CD8-positive, alpha-beta memory T cell (primary cell): Measurements from ENCODE around the gene NTRK3. TPM values are rescaled to one million over a fixed set of nuclear protein-coding genes. Genes with fewer than 3 reads are reported as not detected.

Experiments used
- CTCF ChIA-PET: fragments of 350-600 bp; sonication (Branson Sonifier 250); formaldehyde crosslinking; loops from one replicate; lab custom pipeline; 2021; ENCODE audit warnings: antibody characterized with exemption; lab: Charles Lee
- POLR2A ChIA-PET: fragments of 350-600 bp; sonication (Branson Sonifier 250); formaldehyde crosslinking; loops from one replicate; lab custom pipeline; 2021; ENCODE audit warnings: antibody characterized with exemption; lab: Charles Lee
- DNase-seq, 5 donors: peaks; one replicate each; pipeline versions ENCODE4 v3.0.0 to v3.0.0-alpha.2; 2020 to 2022; ENCODE audit warnings: mixed read lengths in 1 of 5
- H3K27ac ChIP-seq: one replicate; pipeline ENCODE4 v1.7.0; 2013; ENCODE audit warnings: low read depth, mild to moderate bottlenecking, low read length, moderate library complexity
- H3K27me3 ChIP-seq: 2 replicates; pipeline ENCODE4 v1.7.0; 2013; ENCODE audit warnings: low read length, mild to moderate bottlenecking; ENCODE audit not compliant: insufficient read depth, poor library complexity, severe bottlenecking
- H3K36me3 ChIP-seq: 2 replicates; pipeline ENCODE4 v1.7.0; 2013; ENCODE audit warnings: mild to moderate bottlenecking, low read length, moderate library complexity; ENCODE audit not compliant: insufficient read depth
- H3K4me1 ChIP-seq: 2 replicates; pipeline ENCODE4 v1.7.0; 2013; ENCODE audit warnings: mild to moderate bottlenecking, low read length, moderate library complexity; ENCODE audit not compliant: insufficient read depth
- H3K4me3 ChIP-seq: 2 replicates; pipeline ENCODE4 v1.7.0; 2013; ENCODE audit warnings: mild to moderate bottlenecking, low read length
- H3K9me3 ChIP-seq: 2 replicates; pipeline ENCODE4 v1.7.0; 2013; ENCODE audit warnings: mild to moderate bottlenecking, low read length
- H3K27ac Mint-ChIP-seq, 8 donors: one replicate each; pipeline ENCODE4 v1.8.0; 2020 to 2021; ENCODE audit warnings: mixed read lengths in 8 of 8, mild to moderate bottlenecking in 6 of 8, inconsistent platforms in 3 of 8, moderate library complexity in 3 of 8
- H3K27me3 Mint-ChIP-seq, 2 donors: one replicate each; pipeline ENCODE4 v1.8.0; 2020 to 2021; ENCODE audit warnings: mixed read lengths in 2 of 2, mild to moderate bottlenecking in 1 of 2, moderate library complexity in 1 of 2
- H3K36me3 Mint-ChIP-seq, 3 donors: one replicate each; pipeline ENCODE4 v1.8.0; 2020 to 2021; ENCODE audit warnings: mixed read lengths in 3 of 3, inconsistent platforms in 1 of 3, mild to moderate bottlenecking in 1 of 3
- H3K4me1 Mint-ChIP-seq, 3 donors: one replicate each; pipeline ENCODE4 v1.8.0; 2020 to 2021; ENCODE audit warnings: mixed read lengths in 3 of 3, inconsistent platforms in 1 of 3, mild to moderate bottlenecking in 1 of 3
- H3K4me3 Mint-ChIP-seq, 7 donors: one replicate each; pipeline ENCODE4 v1.8.0; 2020 to 2021; ENCODE audit warnings: mixed read lengths in 7 of 7, mild to moderate bottlenecking in 6 of 7, moderate library complexity in 4 of 7, inconsistent platforms in 2 of 7
- H3K9me3 Mint-ChIP-seq, 5 donors: one replicate each; pipeline ENCODE4 v1.8.0; 2020 to 2022; ENCODE audit warnings: mixed read lengths in 5 of 5, mild to moderate bottlenecking in 3 of 5, moderate library complexity in 2 of 5, inconsistent platforms in 1 of 5
- polyA plus RNA-seq: library from polyadenylated mRNA; unstranded; fragments of 300-500 nt; fragmentation: Illumina TruSeq; gene quantifications from one replicate; pipeline ENCODE4 v1.2.3, GENCODE V29; 2021
- total RNA-seq, 2 experiments: library from RNA; stranded (reverse); gene quantifications; one replicate each; pipeline ENCODE4 v1.2.3, GENCODE V29; 2021

Gene NTRK3
- total and polyA plus RNA-seq, 3 experiments from 2014 or later = 0.26 to 0.29 TPM; not detected in 1

DNA sequence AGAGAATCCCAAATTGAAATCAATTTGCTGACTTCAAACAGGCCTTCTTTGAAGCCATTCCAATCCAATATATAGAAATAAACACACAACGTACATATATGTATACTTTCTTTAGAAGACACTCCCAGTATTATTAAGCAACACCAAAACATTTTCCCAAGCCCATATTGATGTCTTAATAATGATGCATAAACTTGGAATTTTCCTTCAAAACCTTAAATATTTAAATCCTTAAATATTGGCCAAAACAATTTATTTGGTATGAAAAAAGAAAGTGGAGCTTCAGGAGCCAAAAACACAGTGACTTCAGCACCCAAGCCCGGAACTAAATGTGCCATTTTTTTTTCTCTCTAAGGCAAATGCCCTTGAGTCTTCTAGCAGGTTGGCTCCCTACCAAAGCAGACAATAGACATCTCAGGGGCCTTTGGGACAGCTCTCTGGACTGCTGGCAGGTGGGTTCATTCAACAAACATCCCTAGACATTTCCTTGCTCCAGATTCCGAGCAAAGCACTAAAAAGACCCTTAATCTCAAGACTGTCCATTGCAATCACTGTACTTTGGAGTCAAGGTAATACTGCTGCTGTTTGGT lies 384.7 kb downstream of the NTRK3 start:
- DNase-seq = no peak
- Histone ChIP-seq H3K27ac (no peak overlapping the region), H3K27me3 (no peaks in the 10 kb centered on the region), H3K36me3 (no peaks in the 10 kb centered on the region), H3K4me3 (no peak overlapping the region), H3K4me1 (no peaks in the 10 kb centered on the region), H3K9me3 (no peaks in the 10 kb centered on the region)
- no peak overlapping the region for H3K27ac Mint-ChIP-seq
- no peaks in the 10 kb centered on the region for H3K27me3 Mint-ChIP-seq
- H3K36me3 Mint-ChIP-seq = no peaks in the 10 kb centered on the region
- ChIA-PET POLR2A (no interaction called here), CTCF (no interaction called here)
- H3K9me3 Mint-ChIP-seq = peaks cover 0 to 2% (median 0%) of the 10 kb centered on the region in 5 donors
- no peak overlapping the region for H3K4me3 Mint-ChIP-seq
- no peaks in the 10 kb centered on the region for H3K4me1 Mint-ChIP-seq

DNA sequence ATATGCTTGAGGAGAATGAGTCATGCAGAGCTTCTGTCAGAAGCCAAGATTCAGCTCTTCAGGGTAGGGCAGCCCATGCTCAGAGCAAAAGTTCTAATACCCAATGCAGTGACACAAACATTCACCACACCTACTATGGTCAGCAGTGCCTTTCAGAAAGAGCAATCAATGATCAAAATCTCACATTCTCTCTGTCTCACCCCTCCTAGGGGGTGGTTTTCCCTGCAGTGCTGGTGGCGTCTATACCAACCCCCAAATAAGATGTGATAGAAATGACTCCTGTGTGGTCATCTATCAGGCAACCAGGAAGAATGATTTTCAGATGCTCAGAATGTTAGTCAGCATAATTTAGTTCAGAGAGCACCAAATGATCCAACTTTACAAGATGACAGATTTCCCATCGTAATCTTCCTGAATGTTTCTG lies 385.3 kb downstream of the NTRK3 start:
- Mint-ChIP-seq H3K9me3 (peaks cover 0 to 2% (median 0%) of the 10 kb centered on the region in 5 donors), H3K27ac (no peak overlapping the region), H3K36me3 (no peaks in the 10 kb centered on the region), H3K27me3 (no peaks in the 10 kb centered on the region), H3K4me3 (no peak overlapping the region), H3K4me1 (no peaks in the 10 kb centered on the region)
- ChIA-PET POLR2A (no interaction called here), CTCF (no interaction called here)
- H3K27me3 ChIP-seq = no peaks in the 10 kb centered on the region
- no peak overlapping the region for H3K27ac ChIP-seq
- no peaks in the 10 kb centered on the region for H3K4me1 ChIP-seq
- no peak for DNase-seq
- H3K4me3 ChIP-seq = no peak overlapping the region
- H3K36me3 ChIP-seq = no peaks in the 10 kb centered on the region
- H3K9me3 ChIP-seq = no peaks in the 10 kb centered on the region

- no peak overlapping the region for H3K4me3 ChIP-seq
- Mint-ChIP-seq H3K9me3 (peaks cover 0 to 1% (median 0%) of the 10 kb centered on the region in 5 donors), H3K36me3 (no peaks in the 10 kb centered on the region), H3K4me1 (no peaks in the 10 kb centered on the region), H3K27ac (no peak overlapping the region), H3K4me3 (no peak overlapping the region), H3K27me3 (peaks cover 3 to 5% of the 10 kb centered on the region in 2 donors)
- no peaks in the 10 kb centered on the region for H3K27me3 ChIP-seq
- CTCF ChIA-PET = no interaction called here
- no peaks in the 10 kb centered on the region for H3K9me3 ChIP-seq
- H3K4me1 ChIP-seq = no peaks in the 10 kb centered on the region
- no peaks in the 10 kb centered on the region for H3K36me3 ChIP-seq
- no peak for DNase-seq
- POLR2A ChIA-PET = no interaction called here
- H3K27ac ChIP-seq = no peak overlapping the region
Measured at GRCh38 chr15:87866961-87867360, 389.6 kb downstream of the NTRK3 start.

DNA sequence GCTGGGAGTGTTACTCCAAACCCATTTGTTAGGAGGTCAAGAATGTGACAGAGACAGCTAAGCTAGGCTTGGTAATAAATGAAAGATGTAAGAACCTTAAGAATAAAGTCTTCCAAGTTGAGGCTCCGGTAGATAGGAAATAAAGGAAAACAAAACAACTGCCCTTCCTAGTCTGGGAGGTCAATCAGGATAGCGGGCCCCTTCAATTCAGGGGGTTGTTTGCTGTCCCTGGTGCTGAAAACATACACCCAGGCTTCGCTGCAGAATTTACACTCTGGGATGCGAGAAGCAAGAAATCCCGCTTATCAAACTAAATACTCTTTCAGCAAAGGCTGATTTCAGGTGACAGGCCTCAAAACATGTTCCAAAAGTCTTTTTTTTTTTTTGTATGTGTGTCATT lies 393.4 kb downstream of the NTRK3 start:
- H3K4me1 Mint-ChIP-seq = no peaks in the 10 kb centered on the region
- peaks cover 3 to 5% of the 10 kb centered on the region in 2 donors for H3K27me3 Mint-ChIP-seq
- ChIA-PET POLR2A (no interaction called here), CTCF (no interaction called here)
- Histone ChIP-seq H3K27ac (no peak overlapping the region), H3K9me3 (no peaks in the 10 kb centered on the region), H3K4me1 (no peaks in the 10 kb centered on the region), H3K36me3 (no peaks in the 10 kb centered on the region), H3K27me3 (no peaks in the 10 kb centered on the region), H3K4me3 (no peak overlapping the region)
- H3K4me3 Mint-ChIP-seq = no peak overlapping the region
- no peaks in the 10 kb centered on the region for H3K36me3 Mint-ChIP-seq
- no peak for DNase-seq
- no peaks in the 10 kb centered on the region for H3K9me3 Mint-ChIP-seq
- no peak overlapping the region for H3K27ac Mint-ChIP-seq

DNA sequence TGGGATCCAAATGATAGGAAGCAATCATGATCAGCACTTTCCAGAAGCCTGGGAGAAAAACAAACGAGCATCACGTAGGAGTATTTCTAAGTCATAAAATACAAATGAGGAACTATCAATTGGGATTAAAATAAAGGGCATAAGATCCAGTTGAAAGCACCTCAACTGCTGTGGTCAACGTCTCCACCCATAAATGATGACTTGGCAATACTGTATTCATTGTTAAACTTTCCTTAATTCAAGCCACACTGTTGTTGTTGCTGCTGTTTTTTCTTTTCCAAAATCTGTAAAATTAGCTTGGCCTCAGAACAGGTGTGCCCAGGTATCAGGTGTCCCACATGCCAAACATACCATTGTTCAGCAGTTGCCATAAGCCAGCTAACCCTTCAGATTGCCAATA lies 395.8 kb downstream of the NTRK3 start:
- Histone ChIP-seq H3K9me3 (no peaks in the 10 kb centered on the region), H3K4me1 (no peaks in the 10 kb centered on the region), H3K27me3 (no peaks in the 10 kb centered on the region), H3K4me3 (no peak overlapping the region), H3K27ac (no peak overlapping the region), H3K36me3 (no peaks in the 10 kb centered on the region)
- DNase-seq = no peak
- H3K36me3 Mint-ChIP-seq = no peaks in the 10 kb centered on the region
- POLR2A ChIA-PET = no interaction called here
- peaks cover 0 to 1% (median 0%) of the 10 kb centered on the region in 5 donors for H3K9me3 Mint-ChIP-seq
- no peak overlapping the region for H3K4me3 Mint-ChIP-seq
- no peak overlapping the region for H3K27ac Mint-ChIP-seq
- H3K27me3 Mint-ChIP-seq = peaks cover 3% of the 10 kb centered on the region in 2 donors
- no peaks in the 10 kb centered on the region for H3K4me1 Mint-ChIP-seq
- CTCF ChIA-PET = no interaction called here

GRCh38 chr15:87858651-87859050 lies 397.9 kb downstream of the NTRK3 start:
- H3K4me3 ChIP-seq = no peak overlapping the region
- no peak overlapping the region for H3K27ac ChIP-seq
- Mint-ChIP-seq H3K27me3 (peaks cover 0 to 4% of the 10 kb centered on the region in 2 donors), H3K27ac (no peak overlapping the region), H3K4me3 (no peak overlapping the region), H3K9me3 (peaks cover 0 to 1% (median 0%) of the 10 kb centered on the region in 5 donors), H3K36me3 (no peaks in the 10 kb centered on the region), H3K4me1 (no peaks in the 10 kb centered on the region)
- H3K27me3 ChIP-seq = no peaks in the 10 kb centered on the region
- no peaks in the 10 kb centered on the region for H3K4me1 ChIP-seq
- H3K36me3 ChIP-seq = no peaks in the 10 kb centered on the region
- POLR2A ChIA-PET = no interaction called here
- H3K9me3 ChIP-seq = no peaks in the 10 kb centered on the region
- CTCF ChIA-PET = no interaction called here
- DNase-seq = no peak

- Histone ChIP-seq H3K4me1 (no peaks in the 10 kb centered on the region), H3K9me3 (no peaks in the 10 kb centered on the region), H3K27me3 (no peaks in the 10 kb centered on the region), H3K27ac (no peak overlapping the region), H3K4me3 (no peak overlapping the region), H3K36me3 (no peaks in the 10 kb centered on the region)
- no peak overlapping the region for H3K4me3 Mint-ChIP-seq
- H3K27me3 Mint-ChIP-seq = peaks cover 0 to 6% of the 10 kb centered on the region in 2 donors
- H3K27ac Mint-ChIP-seq = no peak overlapping the region
- H3K9me3 Mint-ChIP-seq = no peaks in the 10 kb centered on the region
- no peaks in the 10 kb centered on the region for H3K36me3 Mint-ChIP-seq
- ChIA-PET CTCF (no interaction called here), POLR2A (no interaction called here)
- H3K4me1 Mint-ChIP-seq = no peaks in the 10 kb centered on the region
- DNase-seq = no peak
Measured at GRCh38 chr15:87851497-87851896, 405.0 kb downstream of the NTRK3 start.

- CTCF ChIA-PET = no interaction called here
- Mint-ChIP-seq H3K9me3 (no peaks in the 10 kb centered on the region), H3K36me3 (no peaks in the 10 kb centered on the region)
Measured at GRCh38 chr15:87850916-87851315, 405.6 kb downstream of the NTRK3 start.

More at GRCh38 chr15:87850916-87851315, 405.6 kb downstream of the NTRK3 start:
- H3K4me1 Mint-ChIP-seq = no peaks in the 10 kb centered on the region
- H3K27me3 Mint-ChIP-seq = peaks cover 0 to 5% of the 10 kb centered on the region in 2 donors
- no peaks in the 10 kb centered on the region for H3K36me3 ChIP-seq
- DNase-seq = no peak
- H3K9me3 ChIP-seq = no peaks in the 10 kb centered on the region
- no peak overlapping the region for H3K4me3 ChIP-seq
- POLR2A ChIA-PET = no interaction called here
- H3K27me3 ChIP-seq = no peaks in the 10 kb centered on the region
- no peak overlapping the region for H3K27ac Mint-ChIP-seq
- H3K27ac ChIP-seq = no peak overlapping the region
- H3K4me3 Mint-ChIP-seq = no peak overlapping the region
- H3K4me1 ChIP-seq = no peaks in the 10 kb centered on the region
